Fibroblast of peridontal ligament (primary cell): Measurements from ENCODE around the gene WWC2.
"Not testable (repeated sequence)": the region's sequence is repeated elsewhere in the genome, so short reads cannot be mapped to it uniquely, and the experiment has no call there.

ENCODE experiments used
- DNase-seq: peaks from one replicate; pipeline ENCODE4 v3.0.0-alpha.2; 2010; ENCODE audit errors: extremely low read depth

The WWC2 gene

DNA sequence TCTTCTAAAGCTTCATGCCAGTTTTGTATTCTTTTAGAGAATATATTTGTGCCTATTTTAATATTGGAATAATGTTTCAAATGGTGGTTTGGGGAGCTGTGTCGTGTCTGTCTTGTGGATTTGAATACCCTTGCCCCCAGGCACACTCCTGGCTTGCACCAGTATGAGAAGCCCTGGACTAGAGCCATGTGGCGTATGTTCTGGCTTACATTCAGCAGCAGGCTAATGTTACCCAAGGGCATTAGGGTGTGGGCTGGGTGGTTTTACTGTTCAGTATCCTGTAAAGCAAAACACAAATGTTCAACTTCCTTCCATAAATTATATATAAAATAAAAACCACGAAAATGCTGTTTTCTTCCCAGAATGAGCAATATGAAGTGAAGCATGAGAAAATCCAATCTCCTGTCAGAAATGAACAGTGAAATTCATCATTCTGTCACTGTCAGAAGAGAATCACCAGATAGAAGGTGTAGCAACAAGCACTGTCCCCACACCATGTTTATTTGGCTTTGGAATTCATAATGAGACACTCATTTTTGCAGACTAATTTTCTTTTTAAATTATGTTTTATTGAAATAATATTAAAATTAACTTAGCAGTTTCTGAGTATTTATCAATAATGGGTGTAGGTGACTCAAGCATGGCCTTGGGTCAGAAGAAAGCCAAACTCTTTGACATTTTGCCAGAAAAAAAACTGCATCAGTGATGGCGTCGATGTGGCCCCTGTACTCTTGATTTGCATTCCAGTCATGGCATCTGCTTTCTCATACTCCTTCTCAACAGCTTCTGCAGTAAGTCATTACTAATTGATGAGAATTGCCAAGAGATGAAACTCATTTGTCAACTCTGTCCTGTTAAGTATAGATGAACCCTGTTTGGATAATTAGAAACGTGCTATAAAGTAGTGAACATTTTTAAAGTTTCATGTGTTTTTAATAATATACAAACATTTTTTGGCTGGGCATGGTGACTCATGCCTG, 43.8 kb downstream of the WWC2 start:
- DNase-seq = peak; percentile 81

DNA sequence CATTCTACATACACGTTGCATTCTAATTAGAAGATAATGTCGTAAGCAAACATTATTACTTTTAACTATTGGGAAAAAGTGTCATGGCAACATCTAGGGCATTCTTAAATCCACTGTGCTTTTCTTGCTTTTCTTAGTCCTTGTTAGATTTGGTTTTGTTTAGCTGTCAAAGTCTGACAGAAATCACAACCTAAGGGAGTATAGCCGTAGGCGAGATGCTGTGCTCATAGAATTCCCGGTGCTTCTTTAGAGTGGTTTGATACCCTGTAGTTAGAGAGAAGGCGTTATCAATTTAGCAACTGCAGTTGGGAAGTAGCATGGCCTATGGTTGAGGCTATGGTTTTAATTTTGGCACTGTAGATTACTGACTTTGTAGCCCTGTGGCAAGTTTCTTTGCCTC, 45.7 kb downstream of the WWC2 start:
- DNase-seq = no peak

DNA sequence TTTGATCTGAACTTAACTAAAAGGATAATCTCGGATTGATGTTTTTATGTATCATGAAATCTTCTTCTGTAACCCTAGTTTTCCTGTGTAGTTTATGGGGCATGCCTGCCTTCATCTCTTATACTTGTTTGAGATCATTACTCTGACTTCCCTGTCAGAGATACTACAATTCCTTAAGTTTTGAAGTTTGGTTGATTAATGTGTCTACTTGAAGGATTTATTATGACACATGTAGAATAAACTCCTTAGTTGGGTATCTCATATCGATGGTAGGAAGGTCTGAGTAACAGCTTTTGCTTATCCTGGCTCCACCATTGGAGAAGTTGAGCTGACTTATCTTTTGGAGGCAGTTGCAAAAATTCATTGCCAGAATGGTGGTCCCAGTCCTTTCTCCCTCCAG, 46.7 kb downstream of the WWC2 start:
- no peak for DNase-seq

DNA sequence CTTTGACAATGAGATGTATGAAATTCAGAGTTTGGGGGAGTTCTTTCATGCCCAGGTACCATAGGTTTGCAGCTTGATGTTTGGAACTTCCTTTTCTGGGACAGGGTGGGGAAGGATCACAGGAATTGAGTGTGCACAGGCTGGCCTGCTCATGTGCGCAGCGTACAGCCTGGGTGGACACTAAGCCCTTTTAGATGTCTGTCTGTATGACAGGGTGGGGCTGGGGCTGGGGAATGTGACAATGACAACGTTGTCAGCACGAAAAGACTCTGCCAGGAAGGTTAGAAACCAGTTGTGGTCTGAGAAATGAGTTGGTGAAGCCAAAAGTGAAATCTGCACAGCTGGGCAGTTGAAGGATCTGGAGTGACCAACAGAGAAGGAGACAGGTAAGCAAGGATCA, 47.4 kb downstream of the WWC2 start:
- DNase-seq = no peak

DNA sequence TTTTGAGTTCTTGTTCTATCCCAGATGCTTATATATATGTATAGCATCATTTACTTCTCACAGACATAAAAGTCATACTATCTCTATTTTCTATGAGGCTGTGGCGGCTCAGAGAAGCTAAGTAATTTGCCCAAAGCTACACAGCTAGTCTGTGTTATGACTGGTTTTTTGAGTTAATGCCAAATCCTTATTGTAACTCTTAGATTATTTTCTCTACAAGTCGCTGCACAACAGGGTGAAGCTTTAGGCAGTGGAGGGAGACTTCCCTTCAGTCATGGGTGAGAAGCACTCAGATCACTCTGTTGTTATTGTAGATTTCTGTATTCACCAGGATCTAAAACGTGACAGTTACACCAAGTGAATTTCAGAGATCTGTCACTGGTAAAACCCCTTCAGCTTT, 48.1 kb downstream of the WWC2 start:
- DNase-seq = no peak

DNA sequence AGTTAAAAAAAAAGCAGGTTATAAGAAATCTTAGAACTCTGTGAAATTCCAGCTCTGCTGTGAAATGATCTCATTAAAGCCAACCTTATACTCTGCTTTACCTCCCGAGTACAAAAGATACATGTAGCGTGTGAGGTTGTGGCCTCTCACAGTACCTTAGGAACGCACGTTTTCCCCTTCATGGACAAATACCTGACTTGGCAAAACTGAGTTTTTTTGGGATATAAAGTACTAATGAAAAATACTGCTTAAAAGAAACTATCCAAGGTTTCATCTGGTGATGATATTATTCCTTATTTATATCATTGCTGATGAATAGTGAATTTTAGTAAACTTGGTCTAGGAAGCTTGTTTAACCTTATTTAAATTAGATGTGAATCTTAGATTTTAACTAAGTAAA, 48.9 kb downstream of the WWC2 start:
- DNase-seq = no peak

DNA sequence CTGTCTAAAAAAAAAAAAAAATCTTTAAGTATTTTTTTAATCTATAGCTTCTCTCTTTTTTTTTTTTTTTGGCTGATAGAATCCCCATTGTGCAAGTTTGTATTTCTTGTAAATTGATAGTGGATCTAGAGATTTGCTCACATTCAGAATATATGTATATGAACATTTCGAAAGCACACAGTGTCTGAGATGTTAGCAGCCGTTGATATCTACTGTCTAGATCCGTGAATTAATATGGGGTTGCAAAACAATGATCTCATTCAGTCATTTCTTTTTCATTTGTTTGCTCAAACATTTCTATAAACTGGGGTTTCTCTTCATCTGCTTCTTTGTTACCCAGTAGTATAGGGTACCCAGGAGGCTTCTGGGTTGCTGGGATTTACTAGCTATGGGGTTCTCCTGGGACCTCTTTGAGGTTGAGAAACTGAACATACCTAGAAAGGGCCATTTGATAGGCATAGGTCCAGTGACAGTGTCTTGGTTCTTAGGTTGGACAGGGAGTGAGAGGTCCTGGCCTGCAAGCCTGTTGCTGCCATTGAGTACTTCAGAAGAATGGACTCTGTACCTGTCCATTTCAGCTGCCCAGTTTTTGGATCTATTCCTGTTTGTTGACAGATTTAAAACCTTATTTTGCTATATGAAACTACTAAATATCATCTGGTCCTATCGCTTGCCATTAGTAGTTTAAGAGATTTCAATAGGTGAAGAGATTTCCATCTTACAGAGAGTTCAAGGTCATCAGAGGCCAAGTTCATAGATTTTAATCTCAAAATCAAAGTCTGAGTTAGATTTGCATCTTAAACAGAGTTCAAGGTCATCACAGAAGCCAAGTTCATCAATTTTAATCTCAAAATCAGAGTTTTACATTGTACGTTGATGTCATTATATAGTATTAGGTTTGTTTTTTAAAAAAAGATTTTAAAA, 50.8 kb downstream of the WWC2 start:
- no peak for DNase-seq

DNA sequence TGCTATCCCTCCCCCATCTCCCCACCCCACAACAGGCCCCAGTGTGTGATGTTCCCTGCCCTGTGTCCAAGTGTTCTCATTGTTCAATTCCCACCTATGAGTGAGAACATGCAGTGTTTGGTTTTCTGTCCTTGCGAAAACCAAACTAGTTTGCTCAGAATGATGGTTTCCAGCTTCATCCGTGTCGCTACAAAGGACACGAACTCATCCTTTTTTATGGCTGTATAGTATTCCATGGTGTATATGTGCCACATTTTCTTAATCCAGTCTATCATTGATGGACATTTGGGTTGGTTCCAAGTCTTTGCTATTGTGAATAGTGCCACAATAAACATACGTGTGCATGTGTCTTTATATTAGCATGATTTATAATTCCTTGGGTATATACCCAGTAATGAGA, 51.6 kb downstream of the WWC2 start:
- DNase-seq = not testable (repeated sequence)

DNA sequence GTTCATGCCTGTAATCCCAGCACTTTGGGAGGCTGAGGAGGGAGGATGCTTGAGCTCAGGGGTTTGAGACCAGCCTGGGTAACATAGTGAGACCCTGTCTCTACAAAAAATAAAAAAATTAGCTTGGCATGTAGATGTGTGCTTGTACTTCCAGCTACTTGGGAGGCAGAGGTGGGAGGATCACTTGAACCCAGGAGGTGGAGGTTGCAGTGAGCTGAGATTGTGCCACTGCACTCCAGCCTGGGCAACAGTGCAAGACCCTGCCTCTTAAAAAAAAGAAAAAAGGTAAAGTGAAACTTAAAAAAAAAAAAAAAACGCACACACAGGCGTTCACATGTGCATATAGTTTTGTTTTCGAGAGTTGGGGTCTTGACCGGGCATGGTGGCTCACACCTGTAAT, 53.2 kb downstream of the WWC2 start:
- DNase-seq = not testable (repeated sequence)

DNA sequence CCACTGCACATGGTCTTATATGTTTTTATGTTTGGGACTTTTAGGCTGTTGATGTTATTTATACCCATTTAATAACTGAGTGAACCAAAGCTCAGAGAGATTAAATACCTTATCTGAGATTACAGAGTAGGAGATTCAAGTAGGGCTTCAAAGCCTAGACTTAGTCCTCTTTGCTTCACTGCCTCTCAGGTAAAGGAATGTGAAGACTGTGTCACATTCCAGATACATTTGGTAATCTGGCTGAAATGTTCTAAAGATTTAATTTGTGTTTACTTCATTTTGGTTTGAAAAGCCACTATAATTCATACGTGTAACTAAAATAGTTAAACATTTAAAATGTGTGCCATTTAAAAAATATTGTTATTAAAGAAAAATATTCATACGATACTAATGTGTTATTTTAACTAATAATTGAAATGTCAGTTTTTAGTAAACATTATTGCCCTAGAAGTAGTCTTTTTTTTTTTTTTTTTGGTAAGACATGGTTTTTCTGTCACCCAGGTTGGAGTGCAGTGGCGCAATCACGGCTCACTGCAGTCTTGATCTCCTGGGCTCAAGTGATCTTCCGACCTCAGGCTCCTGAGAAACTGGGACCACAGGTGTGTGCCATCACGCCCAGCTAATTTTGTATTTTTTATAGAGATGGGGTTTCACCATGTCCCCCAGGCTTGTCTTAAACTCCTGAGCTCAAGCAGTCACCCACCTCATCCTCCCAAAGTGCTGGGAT, 54.3 kb downstream of the WWC2 start:
- DNase-seq = no peak

DNA sequence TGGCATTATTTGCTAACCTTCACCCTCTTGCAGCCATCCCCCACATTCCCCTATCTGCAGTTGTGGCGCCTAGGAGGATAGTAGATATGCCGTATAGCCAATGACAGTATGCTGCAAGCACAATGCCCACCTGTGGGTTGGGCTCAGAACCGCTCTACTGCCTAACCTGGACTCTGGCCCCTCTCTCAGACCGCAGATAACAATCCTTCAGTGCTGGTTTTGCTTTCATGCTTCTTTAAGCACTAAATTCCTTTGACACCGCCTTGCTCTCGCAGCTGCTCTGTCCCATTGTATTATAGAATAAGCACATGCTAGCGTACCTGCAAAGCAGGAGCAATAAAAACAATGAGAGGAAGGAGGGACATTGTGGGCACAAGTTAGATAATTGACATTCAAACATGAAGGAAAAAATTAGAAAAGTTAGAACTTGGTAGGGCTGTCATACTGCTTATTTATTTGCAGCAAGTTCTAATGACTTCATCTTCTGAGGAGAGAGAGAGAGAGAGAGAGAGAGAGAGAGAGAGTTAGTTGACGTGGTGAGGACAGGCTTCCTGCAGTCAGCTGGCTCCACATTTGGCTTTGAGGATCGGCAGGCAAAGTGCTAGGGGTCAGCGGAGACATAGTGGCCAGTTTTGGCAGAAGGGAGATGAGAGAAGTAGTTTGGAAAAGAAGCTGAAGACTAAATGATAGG, 55.8 kb downstream of the WWC2 start:
- DNase-seq = no peak

DNA sequence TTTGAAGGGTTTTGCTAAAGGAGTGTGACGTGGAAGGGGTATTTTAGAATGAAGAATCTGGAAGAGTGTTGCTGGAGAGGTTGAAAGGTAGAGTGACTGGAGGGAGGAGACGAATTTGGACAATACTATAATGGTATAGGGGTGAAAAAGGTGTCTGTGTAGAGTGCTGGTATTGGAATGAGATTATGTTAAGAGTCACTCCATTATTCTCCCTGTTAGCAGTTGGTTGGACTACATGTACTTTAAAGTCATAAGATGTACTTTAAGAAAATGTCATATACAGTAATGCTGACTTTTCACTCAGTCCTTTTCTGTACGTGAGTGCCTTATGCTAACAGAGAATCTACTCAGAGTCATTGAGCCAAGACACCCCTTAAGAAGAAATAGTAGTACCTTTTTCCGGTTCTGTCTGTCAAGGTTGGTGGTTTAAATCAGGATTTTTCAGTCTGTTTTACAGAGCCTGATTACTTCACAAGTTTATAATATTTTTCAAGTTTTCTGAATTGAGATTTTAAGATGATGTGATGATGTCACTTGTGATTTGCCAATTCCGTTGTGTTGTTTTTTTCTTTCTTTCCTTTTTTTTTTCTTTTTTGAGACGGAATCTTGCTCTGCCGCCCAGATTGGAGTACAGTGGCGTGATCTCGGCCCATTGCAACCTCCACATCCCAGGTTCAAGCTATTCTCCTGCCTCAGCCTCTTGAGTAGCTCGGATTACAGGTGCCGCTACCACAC, 56.6 kb downstream of the WWC2 start:
- DNase-seq = no peak

DNA sequence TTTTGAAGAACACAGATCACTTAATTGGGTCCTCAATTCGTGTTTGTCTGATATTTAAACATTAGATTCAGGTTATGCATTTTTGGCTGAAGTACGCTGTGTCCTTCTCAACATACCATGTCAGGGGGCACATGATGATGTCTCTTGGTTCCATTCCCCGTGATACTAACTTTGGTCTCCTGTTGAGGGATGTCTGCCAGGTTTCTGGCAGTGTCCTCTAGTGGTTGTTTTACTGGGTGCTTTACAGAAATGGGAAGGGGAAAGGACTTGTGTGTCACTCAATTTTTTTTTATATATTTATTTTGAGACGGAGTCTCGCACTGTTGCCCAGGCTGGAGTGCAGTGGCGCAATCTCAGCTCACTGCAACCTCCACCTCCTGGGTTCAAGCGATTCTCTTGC, 58.2 kb downstream of the WWC2 start:
- DNase-seq = no peak

DNA sequence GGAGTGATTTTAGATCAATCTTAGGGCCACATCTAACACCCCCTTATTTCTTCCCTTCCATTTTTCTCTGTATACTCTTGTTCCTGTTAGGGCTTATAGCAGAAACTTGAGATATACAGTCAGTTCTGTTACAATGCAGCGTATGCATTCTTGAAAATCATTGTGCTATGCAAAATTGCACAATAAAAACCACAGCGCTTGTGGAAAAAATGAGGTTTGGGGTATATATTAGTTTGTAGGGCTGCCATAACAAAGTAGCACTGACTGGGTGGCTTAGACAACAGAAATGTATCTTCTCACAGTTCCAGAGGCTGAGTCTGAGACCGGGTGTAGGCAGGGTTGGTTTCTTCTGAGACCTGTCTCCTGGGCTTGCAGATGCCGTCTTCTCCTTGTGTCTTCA, 59.0 kb downstream of the WWC2 start:
- peak; percentile 92 for DNase-seq

DNA sequence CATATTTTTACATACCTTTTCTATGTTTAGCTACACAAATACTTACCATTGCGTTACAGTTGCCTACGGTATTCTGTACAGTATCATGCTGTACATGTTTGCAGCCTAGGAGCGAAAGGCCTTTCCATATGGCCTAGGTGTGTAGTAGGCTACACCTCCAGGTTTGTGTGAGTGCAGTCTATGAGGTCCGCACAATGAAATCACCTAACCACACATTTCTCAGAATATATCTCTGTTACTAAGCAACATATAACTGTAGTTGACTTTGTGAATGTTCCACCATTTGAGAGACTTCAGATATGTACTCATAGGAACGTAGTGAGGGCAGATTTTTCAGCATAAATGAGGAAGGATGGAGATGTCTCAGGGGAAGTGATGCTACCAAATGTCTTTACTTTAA, 62.6 kb downstream of the WWC2 start:
- DNase-seq = no peak

DNA sequence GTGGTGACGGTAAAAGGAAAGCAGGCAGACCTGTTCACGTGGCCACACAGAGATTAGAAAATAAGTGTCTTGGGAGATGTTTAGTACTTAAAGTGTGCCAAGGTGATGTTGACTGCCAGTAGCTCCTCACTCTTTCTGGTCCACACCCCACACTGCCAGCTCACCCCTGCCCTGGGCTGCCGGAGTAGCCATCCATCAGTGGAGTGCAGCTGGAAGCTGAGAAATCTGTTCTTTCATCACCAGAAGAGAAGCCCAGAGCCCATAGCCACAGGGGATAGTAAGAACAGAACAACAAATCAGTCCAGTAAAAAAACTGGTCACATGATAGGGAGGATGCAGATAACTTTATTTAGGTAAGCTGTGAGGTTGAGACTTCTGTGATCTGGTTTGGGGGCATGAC, 64.1 kb downstream of the WWC2 start:
- no peak for DNase-seq

DNA sequence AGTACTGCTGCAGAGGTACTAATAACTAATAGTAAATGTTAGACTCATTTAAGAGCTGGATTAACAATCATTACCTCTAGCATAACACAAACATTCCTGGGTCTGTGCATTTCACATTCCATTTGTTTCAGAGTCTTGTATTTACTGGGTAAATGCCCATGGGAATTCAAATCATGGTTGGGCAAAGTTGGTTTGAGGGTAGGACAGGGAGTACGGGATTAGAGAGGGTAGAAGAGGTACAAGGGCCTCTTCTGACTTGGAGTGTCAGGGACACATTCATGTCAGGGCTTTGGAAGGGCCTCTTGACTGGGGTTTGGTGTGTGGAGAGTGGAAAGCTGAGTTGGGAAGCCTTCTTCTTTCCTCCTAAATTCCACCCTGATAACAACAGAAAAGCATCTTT, 65.9 kb downstream of the WWC2 start:
- no peak for DNase-seq

DNA sequence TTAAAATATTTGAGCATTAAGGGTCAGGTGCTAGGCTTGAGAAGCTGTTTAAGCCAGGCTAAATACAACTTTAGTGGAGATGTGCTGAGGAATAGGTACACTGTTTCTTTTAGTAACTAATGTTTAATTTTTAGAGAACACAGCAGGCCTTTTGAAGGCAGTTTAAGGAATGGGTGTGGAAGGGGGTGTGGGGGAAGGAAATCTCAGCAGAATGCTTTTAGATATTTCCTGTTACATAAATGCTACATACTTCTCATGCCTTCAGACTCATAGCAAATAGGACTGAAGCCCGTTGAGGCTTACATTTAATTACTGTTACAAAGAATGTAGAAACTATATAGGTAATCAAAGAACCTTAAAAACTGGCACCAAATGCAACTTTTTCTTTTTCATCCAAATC, 66.3 kb downstream of the WWC2 start:
- DNase-seq = peak; percentile 54

DNA sequence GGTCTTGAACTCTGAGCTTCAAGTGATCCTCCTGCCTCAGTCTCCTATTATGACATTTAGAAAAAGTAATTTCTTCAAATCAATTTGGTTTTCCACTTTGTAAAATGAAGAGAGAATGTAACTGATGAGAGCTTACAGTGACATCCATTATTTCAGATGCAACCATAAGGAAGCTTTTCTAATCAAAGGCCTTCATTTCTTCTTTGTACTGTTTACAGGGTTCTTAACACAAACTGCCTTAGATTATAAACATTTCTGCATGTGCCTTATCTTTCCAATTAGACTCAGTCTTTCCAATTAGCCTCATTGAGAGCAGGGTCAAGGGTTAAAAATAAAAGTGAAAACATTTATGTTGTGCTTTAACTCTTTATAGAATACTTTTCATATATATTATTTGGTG, 71.8 kb downstream of the WWC2 start:
- DNase-seq = no peak

DNA sequence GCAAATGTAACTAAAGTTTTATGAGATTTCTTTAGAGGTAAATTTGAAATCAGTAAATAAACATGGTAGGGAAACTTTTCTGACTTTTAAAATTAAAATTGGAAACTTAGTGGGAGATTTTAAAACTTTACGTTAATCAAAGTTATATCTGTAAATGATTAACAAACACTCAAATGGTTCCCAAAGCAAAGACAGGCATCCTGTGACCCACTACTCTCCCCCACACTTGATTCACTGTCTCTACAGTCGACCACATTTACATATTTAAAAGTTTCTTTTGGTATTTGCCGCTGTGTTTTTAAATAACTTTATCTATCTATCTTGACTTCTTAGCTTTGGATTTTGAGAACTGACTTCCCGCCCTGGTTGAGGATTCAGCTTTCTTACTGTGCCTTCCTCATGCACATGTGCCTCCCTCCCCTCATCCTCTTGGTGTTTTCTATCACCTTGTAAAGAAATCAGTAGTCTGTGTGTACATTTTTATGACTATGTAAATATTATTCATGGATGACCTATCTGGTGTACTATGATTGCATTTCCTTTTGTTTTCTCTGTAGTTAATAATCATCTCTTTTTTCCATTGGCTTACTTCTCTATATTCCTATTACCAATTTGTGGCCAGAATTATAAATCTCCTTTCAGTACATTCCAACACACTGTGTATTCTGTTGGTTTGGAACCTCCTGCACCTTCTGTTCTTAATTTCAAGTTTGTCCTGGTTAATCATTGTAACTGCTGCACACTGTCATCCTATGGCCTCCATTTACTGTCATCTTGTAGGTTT, 72.6 kb downstream of the WWC2 start:
- DNase-seq = no peak
